GM12865 (cell line): ENCODE results near the gene FIGNL2.

Experiments
- DNase-seq: peaks from one replicate; pipeline ENCODE4 v3.0.0; 2010; ENCODE audit warnings: low read depth
- H3K4me3 ChIP-seq: 2 replicates; pipeline ENCODE4 v1.5.1; 2011; ENCODE audit warnings: mild to moderate bottlenecking, low read depth, low read length, control low read depth
- TF ChIP-seq, protein P1 (sequence below): IDR thresholded peaks from 2 replicates; pipeline ENCODE4 v1.5.1; 2011; ENCODE audit warnings: low read length, control low read depth, low read depth, inconsistent platforms; ENCODE audit not compliant: insufficient read depth; ENCODE audit errors: missing control alignments

The FIGNL2 gene

DNA sequence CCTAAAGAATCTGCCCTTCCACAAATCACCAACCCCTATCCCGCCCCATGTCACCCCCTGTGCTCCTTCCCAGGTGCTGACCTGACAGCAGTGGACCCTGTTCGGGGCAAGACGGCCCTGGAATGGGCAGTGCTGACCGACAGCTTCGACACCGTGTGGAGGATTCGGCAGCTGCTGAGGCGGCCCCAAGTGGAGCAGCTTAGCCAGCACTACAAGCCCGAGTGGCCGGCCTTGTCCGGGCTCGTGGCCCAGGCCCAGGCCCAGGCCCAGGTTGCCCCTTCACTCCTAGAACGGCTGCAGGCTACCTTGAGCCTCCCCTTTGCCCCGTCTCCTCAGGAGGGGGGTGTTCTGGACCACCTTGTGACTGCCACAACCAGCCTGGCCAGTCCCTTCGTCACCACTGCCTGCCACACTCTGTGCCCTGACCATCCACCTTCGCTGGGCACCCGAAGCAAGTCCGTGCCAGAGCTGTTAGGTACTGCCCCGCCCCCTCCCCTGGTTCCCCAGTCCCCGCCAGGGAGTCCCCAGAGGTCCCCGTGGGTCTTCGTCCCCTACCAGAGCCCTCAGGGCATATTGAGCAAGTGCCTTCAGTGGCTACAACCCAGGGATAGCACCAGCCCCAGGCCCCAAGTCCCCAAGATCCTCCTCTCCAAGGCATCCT lies 42.1 kb upstream of the FIGNL2 start:
- no peak overlapping the region for H3K4me3 ChIP-seq
- TF ChIP-seq, protein P1, sequence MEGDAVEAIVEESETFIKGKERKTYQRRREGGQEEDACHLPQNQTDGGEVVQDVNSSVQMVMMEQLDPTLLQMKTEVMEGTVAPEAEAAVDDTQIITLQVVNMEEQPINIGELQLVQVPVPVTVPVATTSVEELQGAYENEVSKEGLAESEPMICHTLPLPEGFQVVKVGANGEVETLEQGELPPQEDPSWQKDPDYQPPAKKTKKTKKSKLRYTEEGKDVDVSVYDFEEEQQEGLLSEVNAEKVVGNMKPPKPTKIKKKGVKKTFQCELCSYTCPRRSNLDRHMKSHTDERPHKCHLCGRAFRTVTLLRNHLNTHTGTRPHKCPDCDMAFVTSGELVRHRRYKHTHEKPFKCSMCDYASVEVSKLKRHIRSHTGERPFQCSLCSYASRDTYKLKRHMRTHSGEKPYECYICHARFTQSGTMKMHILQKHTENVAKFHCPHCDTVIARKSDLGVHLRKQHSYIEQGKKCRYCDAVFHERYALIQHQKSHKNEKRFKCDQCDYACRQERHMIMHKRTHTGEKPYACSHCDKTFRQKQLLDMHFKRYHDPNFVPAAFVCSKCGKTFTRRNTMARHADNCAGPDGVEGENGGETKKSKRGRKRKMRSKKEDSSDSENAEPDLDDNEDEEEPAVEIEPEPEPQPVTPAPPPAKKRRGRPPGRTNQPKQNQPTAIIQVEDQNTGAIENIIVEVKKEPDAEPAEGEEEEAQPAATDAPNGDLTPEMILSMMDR: no peak
- no peak for DNase-seq

DNA sequence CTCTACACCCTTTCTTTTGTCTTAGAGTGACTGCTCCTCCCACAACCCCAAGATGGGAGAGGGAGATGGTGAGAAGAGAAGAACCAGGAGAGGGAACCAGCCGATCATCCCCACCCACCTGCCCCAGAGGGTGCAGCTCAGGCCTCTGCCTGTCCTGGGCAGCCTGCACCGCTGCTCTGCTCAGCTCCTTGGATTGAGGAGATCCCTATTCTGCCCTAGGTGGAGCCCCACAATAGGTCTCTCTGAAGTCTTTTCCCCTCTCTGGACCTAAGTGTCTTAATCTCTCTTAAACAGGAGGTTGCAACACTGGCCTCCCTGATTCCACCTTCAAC lies 41.6 kb upstream of the FIGNL2 start:
- no peak overlapping the region for H3K4me3 ChIP-seq
- TF ChIP-seq, protein P1: no peak
- DNase-seq: no peak

DNA sequence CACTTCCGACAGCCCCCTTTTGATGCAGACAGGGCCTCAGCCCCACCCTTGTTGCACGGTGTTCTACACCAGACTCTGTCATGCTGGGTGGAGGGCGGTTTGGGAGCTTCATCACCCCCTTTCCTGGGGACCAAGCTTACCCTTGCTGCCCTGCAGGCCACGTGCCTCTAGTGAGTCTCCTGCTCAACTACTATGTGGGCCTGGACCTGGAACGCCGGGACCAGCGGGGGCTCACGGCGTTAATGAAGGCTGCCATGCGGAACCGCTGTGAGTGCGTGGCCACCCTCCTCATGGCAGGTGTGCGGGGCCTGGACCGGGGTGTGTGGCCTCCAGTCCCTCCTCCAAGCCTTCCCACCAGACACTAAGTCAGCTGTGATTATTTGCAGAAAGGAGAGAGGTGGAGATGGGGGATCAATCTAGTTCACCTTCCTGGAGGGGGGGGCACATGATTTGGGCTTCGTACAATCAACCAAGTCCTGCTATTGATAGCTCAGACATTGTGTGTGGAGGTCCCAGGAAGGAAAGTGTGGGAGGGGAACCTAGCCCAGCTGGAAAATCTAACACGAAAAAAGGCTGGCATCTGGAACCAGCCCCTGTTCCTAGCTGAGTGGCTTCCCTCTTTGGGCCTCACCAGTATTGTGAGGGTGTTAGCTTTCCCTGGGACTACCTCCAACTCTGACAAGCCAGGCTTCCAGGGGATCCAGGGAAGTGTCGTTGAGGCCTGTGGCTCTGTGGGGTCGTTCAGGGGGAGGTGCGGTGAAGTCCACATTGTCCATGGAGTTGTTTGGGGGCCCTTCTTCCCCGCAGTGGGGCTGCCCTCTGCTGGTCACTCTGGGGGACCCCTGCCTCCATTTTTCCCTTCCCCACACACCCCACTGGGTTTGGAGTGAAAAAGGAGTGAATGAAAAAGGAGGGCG lies 41.0 kb upstream of the FIGNL2 start:
- no peak overlapping the region for H3K4me3 ChIP-seq
- no peak for DNase-seq
- TF ChIP-seq, protein P1: no peak

DNA sequence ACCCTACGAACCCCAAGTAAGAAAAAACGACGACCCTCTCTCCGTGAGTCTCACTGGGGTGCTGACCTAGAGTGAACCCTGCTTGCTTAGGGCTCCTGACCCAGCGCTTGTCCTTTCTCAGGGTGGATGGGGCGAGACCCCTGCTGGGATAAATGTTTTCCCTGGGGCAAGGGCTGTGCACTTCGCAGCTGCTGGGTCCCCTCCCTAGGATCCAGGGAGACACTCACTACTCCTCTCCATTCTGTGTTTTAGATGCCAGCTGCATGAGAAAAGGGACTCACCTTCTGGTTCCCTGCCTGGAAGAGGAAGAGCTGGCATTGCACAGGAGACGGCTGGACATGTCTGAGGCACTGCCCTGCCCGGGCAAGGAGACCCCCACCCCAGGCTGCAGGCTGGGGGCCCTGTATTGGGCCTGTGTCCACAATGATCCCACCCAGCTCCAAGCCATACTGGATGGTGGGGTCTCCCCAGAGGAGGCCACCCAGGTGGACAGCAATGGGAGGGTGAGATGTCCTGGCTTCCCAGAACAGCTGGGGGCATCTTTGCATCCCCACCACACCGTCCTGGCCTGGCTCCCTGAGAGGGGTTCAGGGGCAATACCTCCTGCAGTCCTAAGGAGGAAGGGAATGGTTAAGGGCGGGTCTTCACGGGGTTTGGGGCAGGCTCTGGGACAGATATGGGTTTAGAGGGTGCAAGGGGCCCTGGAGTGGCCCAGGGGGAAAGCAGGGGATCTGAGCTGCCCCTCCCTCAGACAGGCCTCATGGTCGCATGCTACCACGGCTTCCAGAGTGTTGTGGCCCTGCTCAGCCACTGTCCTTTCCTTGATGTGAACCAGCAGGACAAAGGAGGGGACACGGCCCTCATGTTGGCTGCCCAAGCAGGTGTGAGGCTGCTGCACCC lies 40.0 kb upstream of the FIGNL2 start:
- no peak overlapping the region for H3K4me3 ChIP-seq
- TF ChIP-seq, protein P1: no peak
- DNase-seq: no peak

DNA sequence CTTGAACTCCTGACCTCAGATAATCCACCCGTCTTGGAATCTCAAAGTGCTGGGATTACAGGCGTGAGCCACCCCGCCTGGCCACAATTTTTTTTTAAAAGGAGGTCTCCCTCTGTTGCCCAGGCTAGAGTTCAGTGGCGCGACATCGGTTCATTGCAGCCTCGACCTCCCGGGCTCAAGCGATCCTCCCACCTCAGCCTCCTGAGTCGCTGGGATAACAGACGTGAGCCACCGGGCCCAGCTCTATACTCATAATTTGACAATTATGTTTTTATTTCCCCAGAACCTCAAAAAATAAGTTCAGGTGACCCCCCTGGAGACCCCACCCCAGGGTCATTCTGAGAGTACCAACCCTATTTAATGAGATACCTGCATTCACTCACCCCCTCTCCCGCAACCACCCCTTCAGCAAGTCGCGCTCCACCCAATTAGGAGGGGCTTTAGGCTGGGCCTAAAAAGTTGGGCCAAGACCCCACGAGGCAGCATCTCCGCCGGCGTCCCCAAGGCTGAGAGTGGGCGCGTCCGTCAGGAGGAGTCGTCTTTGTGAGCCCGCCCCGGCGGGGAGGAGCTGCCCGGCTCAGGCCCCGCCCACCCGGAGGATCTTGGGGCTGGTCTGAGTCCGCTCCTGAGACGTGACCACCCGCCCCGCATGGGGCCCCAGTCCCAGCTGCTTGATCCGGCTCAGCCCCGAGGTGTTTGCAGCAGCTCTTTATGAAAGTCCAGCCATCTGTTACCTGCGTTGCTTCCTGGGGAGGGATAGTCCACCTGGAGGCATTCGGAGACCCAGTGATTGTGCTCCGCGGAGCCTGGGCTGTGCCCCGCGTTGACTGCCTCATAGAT lies 39.2 kb upstream of the FIGNL2 start, which contains the start of gene ANKRD33:
Gene ANKRD33, plus strand, starts transcription at position 628 of the 840 bp plus-strand sequence. Its CDS starts 84 bp downstream, at position 712.
- DNase-seq: no peak
- TF ChIP-seq, protein P1: no peak
- no peak within 1 kb of the TSS for H3K4me3 ChIP-seq
